Mononuclear cell (primary cell): ENCODE results near the gene ERBB2. TPM values are rescaled to one million over a fixed set of nuclear protein-coding genes. Genes with fewer than 3 reads are reported as not detected.

Source experiments
- H3K27me3 ChIP-seq: 2 replicates; pipeline ENCODE4 v1.6.0; 2011; ENCODE audit warnings: low read length, control low read depth; ENCODE audit not compliant: insufficient read depth
- H3K4me1 ChIP-seq: 2 replicates; pipeline ENCODE4 v1.5.1; 2011; ENCODE audit warnings: mild to moderate bottlenecking, low read length, control low read depth; ENCODE audit not compliant: insufficient read depth
- H3K4me3 ChIP-seq: 2 replicates; pipeline ENCODE4 v1.5.1; 2011; ENCODE audit warnings: mild to moderate bottlenecking, low read length, moderate library complexity
- H3K9me3 ChIP-seq: 2 replicates; pipeline ENCODE4 v1.5.1; 2011; ENCODE audit warnings: low read depth, mild to moderate bottlenecking, control low read depth, low read length
- total RNA-seq: library from RNA; depleted of rRNA; stranded (reverse); fragments of >200 nt; gene quantifications from one replicate; pipeline ENCODE4 v1.2.3, GENCODE V29; 2012

The ERBB2 gene
- total RNA-seq, 1 donor = 10.2 TPM

- H3K9me3 ChIP-seq = no peaks in the 10 kb centered on the region
- H3K27me3 ChIP-seq = peaks cover 13% of the 10 kb centered on the region
- H3K4me3 ChIP-seq = no peak overlapping the region
- peaks cover 30% of the 10 kb centered on the region for H3K4me1 ChIP-seq
These were observed 37.1 kb upstream of the ERBB2 start for GRCh38 chr17:39662551-39663339.

- Histone ChIP-seq H3K27me3 (peaks cover 13% of the 10 kb centered on the region), H3K9me3 (no peaks in the 10 kb centered on the region), H3K4me3 (no peak overlapping the region), H3K4me1 (peaks cover 32% of the 10 kb centered on the region)
These were observed 36.5 kb upstream of the ERBB2 start for GRCh38 chr17:39663340-39663687.

GRCh38 chr17:39663688-39664580 is 35.9 kb upstream of the ERBB2 start:
- H3K4me1 ChIP-seq = peaks cover 31% of the 10 kb centered on the region
- H3K27me3 ChIP-seq = peaks cover 16% of the 10 kb centered on the region
- H3K9me3 ChIP-seq = no peaks in the 10 kb centered on the region
- no peak overlapping the region for H3K4me3 ChIP-seq

GRCh38 chr17:39664581-39665561 is 35.0 kb upstream of the ERBB2 start, which contains the start of gene TCAP:
TCAP (plus strand) TSS chr17:39665349; CDS start chr17:39665360, 11 bp downstream.
- Histone ChIP-seq H3K9me3 (no peaks in the 10 kb centered on the region), H3K4me3 (no peak within 1 kb of the TSS), H3K27me3 (peaks cover 21% of the 10 kb centered on the region), H3K4me1 (peaks cover 23% of the 10 kb centered on the region)

- no peak overlapping the region for H3K4me3 ChIP-seq
These were observed 34.1 kb upstream of the ERBB2 start for GRCh38 chr17:39665642-39666224.

GRCh38 chr17:39666231-39666600 is 33.6 kb upstream of the ERBB2 start:
- H3K4me1 ChIP-seq = peaks cover 17% of the 10 kb centered on the region
- H3K9me3 ChIP-seq = no peaks in the 10 kb centered on the region
- no peak overlapping the region for H3K4me3 ChIP-seq
- H3K27me3 ChIP-seq = peaks cover 21% of the 10 kb centered on the region

More at GRCh38 chr17:39665642-39666224, 34.1 kb upstream of the ERBB2 start:
- Histone ChIP-seq H3K27me3 (peaks cover 21% of the 10 kb centered on the region), H3K4me1 (peaks cover 17% of the 10 kb centered on the region), H3K9me3 (no peaks in the 10 kb centered on the region)

- Histone ChIP-seq H3K27me3 (peaks cover 21% of the 10 kb centered on the region), H3K4me3 (no peak overlapping the region), H3K9me3 (no peaks in the 10 kb centered on the region), H3K4me1 (peaks cover 17% of the 10 kb centered on the region)
These were observed 33.1 kb upstream of the ERBB2 start for GRCh38 chr17:39666601-39667261.

- H3K9me3 ChIP-seq = no peaks in the 10 kb centered on the region
- peaks cover 17% of the 10 kb centered on the region for H3K4me1 ChIP-seq
- peaks cover 21% of the 10 kb centered on the region for H3K27me3 ChIP-seq
- no peak overlapping the region for H3K4me3 ChIP-seq
These were observed 32.5 kb upstream of the ERBB2 start for GRCh38 chr17:39667262-39667944.

GRCh38 chr17:39667945-39668924 is 31.6 kb upstream of the ERBB2 start, which contains the start of gene PNMT:
PNMT (plus strand) TSS chr17:39668453; CDS start chr17:39668476, 23 bp downstream.
- Histone ChIP-seq H3K4me3 (no peak within 1 kb of the TSS), H3K9me3 (no peaks in the 10 kb centered on the region), H3K27me3 (peaks cover 21% of the 10 kb centered on the region), H3K4me1 (peaks cover 17% of the 10 kb centered on the region)

- Histone ChIP-seq H3K4me1 (peaks cover 26% of the 10 kb centered on the region), H3K9me3 (no peaks in the 10 kb centered on the region), H3K4me3 (no peak overlapping the region), H3K27me3 (peaks cover 21% of the 10 kb centered on the region)
These were observed 29.7 kb upstream of the ERBB2 start for GRCh38 chr17:39669897-39670735.

GRCh38 chr17:39670746-39671145 is 29.1 kb upstream of the ERBB2 start:
- Histone ChIP-seq H3K27me3 (peaks cover 21% of the 10 kb centered on the region), H3K4me1 (peaks cover 33% of the 10 kb centered on the region), H3K9me3 (no peaks in the 10 kb centered on the region), H3K4me3 (no peak overlapping the region)
